DOHH2 (cell line): ENCODE data around the gene ZNF236.

ENCODE experiments used
- H3F3A ChIP-seq: fragments of 200-600 bp; sonication (generic), shearing (Covaris generic); 2 replicates; pipeline ENCODE4 v1.6.0; 2016; ENCODE audit warnings: antibody characterized with exemption, mild to moderate bottlenecking; ENCODE audit not compliant: control insufficient read depth, insufficient read depth
- H3K27ac ChIP-seq: fragments of 200-600 bp; sonication (generic); 2 replicates; pipeline ENCODE4 v1.5.1; 2014; ENCODE audit warnings: low read depth, mild to moderate bottlenecking, low read length, moderate library complexity
- H3K27me3 ChIP-seq: fragments of 200-600 bp; sonication (generic); 2 replicates; pipeline ENCODE4 v1.6.1; 2014; ENCODE audit warnings: mild to moderate bottlenecking, low read length, mixed read lengths; ENCODE audit not compliant: control insufficient read depth
- H3K36me3 ChIP-seq: fragments of 200-600 bp; sonication (generic); 2 replicates; pipeline ENCODE4 v1.6.1; 2014; ENCODE audit warnings: mild to moderate bottlenecking, low read length, moderate library complexity, mixed read lengths; ENCODE audit not compliant: control insufficient read depth
- H3K4me1 ChIP-seq: fragments of 200-600 bp; sonication (generic); 2 replicates; pipeline ENCODE4 v1.6.1; 2014; ENCODE audit warnings: mild to moderate bottlenecking, low read length, mixed read lengths; ENCODE audit not compliant: control insufficient read depth
- H3K4me2 ChIP-seq: fragments of 200-600 bp; sonication (generic); 2 replicates; pipeline ENCODE4 v1.6.0; 2014; ENCODE audit warnings: mild to moderate bottlenecking, low read length, moderate library complexity
- H3K4me3 ChIP-seq: fragments of 200-600 bp; sonication (generic); 2 replicates; pipeline ENCODE4 v1.5.1; 2014; ENCODE audit warnings: mild to moderate bottlenecking, low read length, mixed read lengths
- H3K79me2 ChIP-seq: fragments of 200-600 bp; sonication (generic); 2 replicates; pipeline ENCODE4 v1.6.1; 2014; ENCODE audit warnings: mild to moderate bottlenecking, low read length, mixed read lengths; ENCODE audit not compliant: control insufficient read depth
- H3K9me2 ChIP-seq: fragments of 200-600 bp; sonication (generic); replicated peaks from 2 replicates; pipeline ENCODE4 v1.6.1; 2014; ENCODE audit warnings: mild to moderate bottlenecking, low read length, mixed read lengths; ENCODE audit not compliant: control insufficient read depth
- H3K9me3 ChIP-seq: fragments of 200-600 bp; sonication (generic); 2 replicates; pipeline ENCODE4 v1.6.1; 2014; ENCODE audit warnings: antibody characterized with exemption, low read length, mixed read lengths; ENCODE audit not compliant: control insufficient read depth, insufficient read depth
- H4K20me1 ChIP-seq: fragments of 200-600 bp; sonication (generic); 2 replicates; pipeline ENCODE4 v1.6.0; 2014; ENCODE audit warnings: low read depth, mild to moderate bottlenecking, antibody characterized with exemption, low read length, moderate library complexity; ENCODE audit not compliant: control insufficient read depth, insufficient read depth
- EZH2phosphoT487 ChIP-seq: fragments of 200-600 bp; sonication (generic); IDR thresholded peaks from 2 replicates; pipeline ENCODE4 v1.6.1; 2017; ENCODE audit warnings: borderline replicate concordance, mild to moderate bottlenecking, antibody characterized with exemption, low read length, moderate library complexity, mixed read lengths
- TF ChIP-seq, protein P1 (sequence below): fragments of 200-600 bp; sonication (generic); IDR thresholded peaks from one replicate; pipeline ENCODE4 v1.5.1; 2014; ENCODE audit warnings: antibody characterized with exemption, mild to moderate bottlenecking, low read depth, low read length; ENCODE audit not compliant: poor library complexity, severe bottlenecking

Gene ZNF236

DNA sequence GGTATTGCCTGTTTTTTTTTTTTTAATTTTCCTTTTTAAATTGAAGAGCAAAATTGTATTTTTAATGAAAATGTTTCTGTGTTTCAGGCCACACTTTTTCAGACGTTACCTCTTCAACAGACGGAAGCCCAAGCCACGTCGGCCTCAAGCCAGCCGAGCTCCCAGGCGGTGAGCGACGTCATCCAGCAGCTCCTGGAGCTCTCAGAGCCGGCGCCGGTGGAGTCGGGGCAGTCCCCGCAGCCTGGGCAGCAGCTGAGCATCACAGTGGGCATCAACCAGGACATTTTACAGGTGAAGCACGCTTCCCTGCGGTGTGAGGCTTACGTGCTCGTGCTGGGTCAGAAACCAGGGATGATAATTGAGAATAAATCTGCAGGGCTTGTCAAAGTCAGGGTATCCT lies 57.7 kb downstream of the ZNF236 start:
- H3K4me1 ChIP-seq, result no peaks in the 10 kb centered on the region

DNA sequence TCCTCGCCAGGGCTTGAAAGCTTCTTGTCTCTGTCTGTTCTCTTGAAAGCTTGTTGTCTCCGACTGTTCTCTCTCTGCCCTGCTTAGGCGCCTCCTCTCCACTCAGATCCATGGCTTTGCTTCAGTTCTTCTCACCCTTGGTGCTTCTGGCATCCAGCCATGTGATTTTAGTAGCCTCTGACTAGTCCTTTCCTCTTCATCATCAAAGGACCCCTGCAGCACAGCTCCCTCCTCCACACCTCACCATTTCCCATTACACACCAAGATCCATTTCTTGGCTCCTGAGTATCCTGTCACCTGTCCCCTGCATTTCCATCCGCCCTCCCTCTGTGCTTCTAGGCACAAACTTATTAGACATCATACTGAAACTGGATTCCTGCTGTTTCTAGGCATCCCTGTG lies 59.4 kb downstream of the ZNF236 start:
- Histone ChIP-seq H3K27ac (no peak overlapping the region), H3F3A (no peaks in the 10 kb centered on the region), H3K4me1 (no peaks in the 10 kb centered on the region), H3K4me3 (no peak overlapping the region), H3K27me3 (no peaks in the 10 kb centered on the region), H3K4me2 (no peak overlapping the region), H3K36me3 (peaks cover 58% of the 10 kb centered on the region), H4K20me1 (no peaks in the 10 kb centered on the region), H3K9me3 (no peaks in the 10 kb centered on the region), H3K79me2 (no peaks in the 10 kb centered on the region), H3K9me2 (no peaks in the 10 kb centered on the region)
- no peak for TF ChIP-seq EZH2phosphoT487
- TF ChIP-seq, protein P1, sequence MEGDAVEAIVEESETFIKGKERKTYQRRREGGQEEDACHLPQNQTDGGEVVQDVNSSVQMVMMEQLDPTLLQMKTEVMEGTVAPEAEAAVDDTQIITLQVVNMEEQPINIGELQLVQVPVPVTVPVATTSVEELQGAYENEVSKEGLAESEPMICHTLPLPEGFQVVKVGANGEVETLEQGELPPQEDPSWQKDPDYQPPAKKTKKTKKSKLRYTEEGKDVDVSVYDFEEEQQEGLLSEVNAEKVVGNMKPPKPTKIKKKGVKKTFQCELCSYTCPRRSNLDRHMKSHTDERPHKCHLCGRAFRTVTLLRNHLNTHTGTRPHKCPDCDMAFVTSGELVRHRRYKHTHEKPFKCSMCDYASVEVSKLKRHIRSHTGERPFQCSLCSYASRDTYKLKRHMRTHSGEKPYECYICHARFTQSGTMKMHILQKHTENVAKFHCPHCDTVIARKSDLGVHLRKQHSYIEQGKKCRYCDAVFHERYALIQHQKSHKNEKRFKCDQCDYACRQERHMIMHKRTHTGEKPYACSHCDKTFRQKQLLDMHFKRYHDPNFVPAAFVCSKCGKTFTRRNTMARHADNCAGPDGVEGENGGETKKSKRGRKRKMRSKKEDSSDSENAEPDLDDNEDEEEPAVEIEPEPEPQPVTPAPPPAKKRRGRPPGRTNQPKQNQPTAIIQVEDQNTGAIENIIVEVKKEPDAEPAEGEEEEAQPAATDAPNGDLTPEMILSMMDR, result no peak

More for the DNA sequence above, 57.7 kb downstream of the ZNF236 start:
- H3F3A ChIP-seq, result peaks cover 7% of the 10 kb centered on the region
- H3K4me2 ChIP-seq, result no peak overlapping the region
- H3K9me3 ChIP-seq, result no peaks in the 10 kb centered on the region
- no peak overlapping the region for H3K27ac ChIP-seq
- TF ChIP-seq, protein P1, result no peak
- no peak for TF ChIP-seq EZH2phosphoT487
- H3K9me2 ChIP-seq, result no peaks in the 10 kb centered on the region
- H3K79me2 ChIP-seq, result no peaks in the 10 kb centered on the region
- H4K20me1 ChIP-seq, result no peaks in the 10 kb centered on the region
- H3K27me3 ChIP-seq, result no peaks in the 10 kb centered on the region
- peaks cover 62% of the 10 kb centered on the region for H3K36me3 ChIP-seq
- no peak overlapping the region for H3K4me3 ChIP-seq

DNA sequence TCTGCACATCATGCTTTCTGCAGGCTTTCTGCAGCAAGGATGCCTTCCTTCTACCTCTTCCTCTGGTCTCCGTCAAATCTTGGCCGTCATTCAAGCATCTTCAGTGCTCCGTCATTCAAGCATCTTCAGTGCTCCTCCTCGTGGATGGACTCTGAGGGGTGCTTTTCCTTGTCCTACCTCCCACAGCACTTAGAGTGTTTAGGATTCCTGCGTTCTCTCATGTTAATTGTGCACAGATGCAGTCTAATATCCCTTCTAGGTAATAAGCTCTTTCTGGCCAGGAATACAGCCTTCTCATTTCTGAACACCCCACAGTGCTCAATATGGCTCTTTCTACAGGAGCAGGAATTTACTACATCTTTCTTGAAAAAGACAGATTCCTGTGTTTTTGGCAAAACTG lies 59.8 kb downstream of the ZNF236 start:
- no peaks in the 10 kb centered on the region for H3K27me3 ChIP-seq
- H3K4me1 ChIP-seq, result no peaks in the 10 kb centered on the region
- no peaks in the 10 kb centered on the region for H3K9me2 ChIP-seq
- H3K36me3 ChIP-seq, result peaks cover 57% of the 10 kb centered on the region
- no peak overlapping the region for H3K27ac ChIP-seq
- no peak overlapping the region for H3K4me3 ChIP-seq
- H3F3A ChIP-seq, result no peaks in the 10 kb centered on the region
- H3K79me2 ChIP-seq, result no peaks in the 10 kb centered on the region
- no peaks in the 10 kb centered on the region for H3K9me3 ChIP-seq
- H3K4me2 ChIP-seq, result no peak overlapping the region
- H4K20me1 ChIP-seq, result no peaks in the 10 kb centered on the region
- TF ChIP-seq, protein P1, result no peak
- no peak for TF ChIP-seq EZH2phosphoT487

DNA sequence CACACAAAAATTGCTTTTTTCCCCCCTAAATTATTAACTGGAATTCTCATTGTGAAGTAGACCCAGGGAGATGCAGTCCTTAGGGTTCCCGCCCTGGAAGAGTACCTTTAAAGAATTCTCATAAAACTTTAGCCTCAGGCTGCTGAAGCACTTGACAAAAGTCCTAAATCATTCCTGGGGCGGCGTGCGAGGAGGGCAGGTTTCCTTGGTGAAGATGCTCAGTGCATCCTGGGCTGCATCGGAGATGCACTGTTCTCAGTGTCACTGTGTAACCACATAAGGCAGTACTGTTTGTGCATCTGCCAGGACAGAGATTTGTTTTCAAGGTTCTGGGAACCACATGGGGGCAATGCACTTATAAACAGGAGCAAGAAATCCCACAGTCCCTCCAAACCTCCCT lies 62.6 kb downstream of the ZNF236 start:
- no peak overlapping the region for H3K4me2 ChIP-seq

More for the DNA sequence above, 62.6 kb downstream of the ZNF236 start:
- Histone ChIP-seq H3K4me1 (no peaks in the 10 kb centered on the region), H3K36me3 (peaks cover 53% of the 10 kb centered on the region), H3K4me3 (no peak overlapping the region), H3K79me2 (no peaks in the 10 kb centered on the region), H3K27me3 (no peaks in the 10 kb centered on the region), H3K27ac (no peak overlapping the region), H3K9me2 (no peaks in the 10 kb centered on the region), H3F3A (no peaks in the 10 kb centered on the region), H3K9me3 (no peaks in the 10 kb centered on the region), H4K20me1 (0 out of 2 replicates have a peak, but pooled peaks cover 4% of the 10 kb centered on the region)
- no peak for TF ChIP-seq EZH2phosphoT487
- TF ChIP-seq, protein P1, result no peak
